GM21515 (cell line): ENCODE results near the gene LYZ.

Experiments used
- ATAC-seq: cut with Tn5 transposase; IDR thresholded peaks from one replicate; pipeline ENCODE4 v1.9.1; 2021; ENCODE audit not compliant: unreplicated experiment

LYZ gene

DNA sequence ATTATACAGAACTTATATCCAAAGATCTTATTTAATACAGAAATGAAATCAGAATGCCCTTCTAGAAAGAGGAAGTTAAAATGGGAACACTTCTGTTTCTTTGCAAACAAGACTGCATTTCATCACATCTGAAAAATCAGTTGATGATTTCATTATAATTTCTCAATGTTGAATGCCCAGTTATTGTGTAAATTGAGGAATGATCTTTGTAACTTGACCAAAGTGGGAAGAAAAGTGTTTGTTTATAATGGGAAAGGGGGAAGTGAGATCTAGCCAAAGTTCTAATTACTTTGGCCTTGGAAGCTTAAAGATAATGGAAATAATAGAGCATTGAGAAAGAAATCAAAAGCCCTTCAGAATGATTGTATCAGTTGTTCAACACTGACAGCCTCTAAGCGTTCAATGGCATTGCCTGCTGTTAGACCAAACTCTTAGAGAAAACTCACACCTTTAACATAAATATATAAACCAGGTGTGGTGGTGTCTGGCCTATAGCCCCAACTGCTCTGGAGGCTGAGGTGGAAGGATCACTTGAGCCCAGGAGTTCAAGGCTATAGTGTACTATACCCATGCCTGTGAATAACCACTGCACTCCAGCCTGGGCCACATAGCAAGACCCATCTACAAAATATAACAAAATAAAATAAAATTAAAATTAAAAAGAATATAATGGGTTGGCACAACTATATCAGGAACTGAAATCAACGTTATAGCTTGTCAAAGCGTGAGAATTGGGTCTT lies 9.9 kb upstream of the LYZ start:
- no peak for ATAC-seq

DNA sequence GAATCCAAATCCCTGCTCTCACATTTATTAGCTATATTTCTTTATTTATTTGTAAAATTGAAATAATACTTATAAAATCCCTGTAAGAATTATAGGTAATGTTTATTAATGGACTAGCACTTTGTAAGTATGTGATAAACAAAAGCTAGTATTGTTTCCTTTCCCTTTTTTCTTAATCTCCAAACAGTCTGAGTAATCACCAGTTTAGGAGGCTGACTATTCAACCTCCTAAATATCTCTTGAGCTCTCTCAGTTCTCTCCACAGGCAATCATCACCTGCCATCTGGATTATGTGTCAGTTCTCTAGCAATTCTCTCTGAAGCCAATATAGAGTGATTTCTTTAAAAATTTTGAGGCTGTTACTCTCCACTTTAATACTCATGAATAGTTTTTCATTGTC lies 9.2 kb upstream of the LYZ start:
- no peak for ATAC-seq

DNA sequence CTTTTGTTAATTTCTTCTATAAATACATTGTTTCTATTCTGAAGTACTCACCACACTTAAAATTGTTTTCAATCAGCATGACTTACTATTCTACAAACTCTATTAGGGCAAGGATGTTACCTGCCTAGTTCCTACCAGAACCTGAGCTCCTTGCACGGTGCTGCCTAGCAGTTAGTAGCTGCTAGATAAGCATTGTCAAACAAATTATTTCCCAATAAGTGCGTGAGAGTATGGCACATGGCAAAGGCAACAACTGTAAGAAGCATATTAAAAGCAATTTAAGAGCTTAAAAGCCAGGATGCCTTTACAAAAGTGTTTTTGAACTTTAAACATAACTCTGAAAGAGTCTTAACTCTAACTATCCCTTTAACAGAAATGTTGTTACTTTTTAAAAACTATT lies 8.2 kb upstream of the LYZ start:
- no peak for ATAC-seq

DNA sequence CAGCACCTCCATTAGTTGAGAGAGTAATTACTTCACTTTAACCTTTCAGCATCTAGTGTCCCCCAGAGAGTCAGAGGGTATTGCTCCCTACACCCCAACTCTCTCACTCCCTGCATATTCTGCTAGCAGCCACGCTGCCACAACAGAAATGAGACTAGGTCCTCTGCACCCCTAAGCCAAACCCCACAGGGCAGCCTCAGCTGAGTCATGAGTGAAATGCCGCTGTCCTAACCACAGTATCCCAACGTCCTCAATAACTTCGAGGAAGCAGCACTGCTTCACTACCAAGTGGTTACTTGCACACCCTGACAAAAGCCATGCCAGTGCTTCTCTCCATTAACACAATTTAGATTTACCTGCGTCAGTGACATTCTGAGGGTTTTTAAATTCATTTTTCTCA lies 6.9 kb upstream of the LYZ start:
- ATAC-seq = no peak

DNA sequence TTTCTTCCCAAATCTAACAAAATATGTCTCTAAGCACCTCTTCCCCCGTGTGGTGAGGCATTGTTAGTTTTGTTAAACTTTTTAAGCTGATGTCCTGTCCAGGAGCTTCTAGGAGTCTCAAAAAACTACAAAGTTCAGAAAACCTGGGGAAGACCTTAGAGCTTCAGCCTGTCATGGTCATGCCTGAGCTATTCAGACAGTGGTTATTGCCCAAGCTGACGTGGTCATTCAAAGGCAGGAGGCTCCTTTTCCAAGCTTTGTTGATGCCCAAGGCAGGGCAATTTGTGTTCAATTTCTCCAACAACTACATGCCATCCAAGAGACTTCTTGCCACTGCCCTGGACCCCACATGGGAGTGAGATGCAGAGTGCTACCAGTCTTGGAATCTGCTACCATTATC lies 5.8 kb upstream of the LYZ start:
- no peak for ATAC-seq

DNA sequence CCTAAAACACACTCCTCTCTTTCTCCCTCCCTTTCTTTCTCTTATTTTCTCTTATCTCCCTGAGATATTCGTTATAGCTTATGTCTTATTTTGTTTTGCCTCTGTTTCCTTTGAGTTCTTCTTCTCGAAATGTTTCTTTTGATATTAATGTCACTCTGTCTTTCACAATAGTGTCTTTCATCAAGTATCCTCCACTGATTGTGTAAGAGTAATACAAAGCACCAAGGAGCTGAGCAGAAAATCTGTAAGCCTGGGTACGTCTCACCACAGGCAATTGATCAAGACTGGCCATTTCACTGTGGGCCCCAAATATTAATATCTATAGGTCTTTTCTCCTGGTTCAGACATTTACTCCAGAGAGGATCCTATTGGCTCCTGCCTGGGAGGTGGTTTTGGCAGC lies 4.8 kb upstream of the LYZ start:
- no peak for ATAC-seq

DNA sequence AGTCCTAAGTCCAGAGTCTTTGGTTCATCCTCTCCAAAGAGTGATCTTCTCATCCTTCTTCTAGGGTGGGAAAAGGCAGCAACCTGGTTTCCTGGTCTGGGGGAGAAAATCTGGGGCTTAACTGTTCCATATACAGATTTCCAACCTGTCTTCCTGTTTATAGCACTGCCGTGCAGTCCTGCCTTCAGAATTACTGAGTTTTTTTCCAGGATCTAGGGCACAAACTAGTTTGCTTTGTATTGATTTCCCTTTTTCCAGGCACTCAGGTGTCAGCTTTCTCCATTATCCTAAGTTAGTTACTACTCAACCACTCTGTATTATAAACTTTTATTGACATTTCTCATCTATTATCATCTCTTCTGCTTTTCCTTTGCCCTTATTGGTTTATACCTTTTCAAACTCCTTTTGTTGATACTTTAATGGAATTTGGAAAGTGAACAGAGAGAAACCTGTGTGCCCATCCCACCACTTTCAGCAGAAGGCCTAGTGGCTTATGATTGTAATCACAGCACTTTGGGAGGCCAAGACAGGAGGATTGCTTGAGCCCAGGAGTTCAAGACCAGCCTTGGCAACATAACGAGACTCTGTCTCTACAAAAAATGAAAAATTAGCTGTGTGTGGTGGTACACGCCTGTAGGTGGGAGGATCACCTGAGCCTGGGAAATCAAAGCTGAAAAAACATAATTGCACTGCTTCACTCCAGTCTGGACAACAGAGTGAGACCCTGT lies 4.1 kb upstream of the LYZ start:
- no peak for ATAC-seq

DNA sequence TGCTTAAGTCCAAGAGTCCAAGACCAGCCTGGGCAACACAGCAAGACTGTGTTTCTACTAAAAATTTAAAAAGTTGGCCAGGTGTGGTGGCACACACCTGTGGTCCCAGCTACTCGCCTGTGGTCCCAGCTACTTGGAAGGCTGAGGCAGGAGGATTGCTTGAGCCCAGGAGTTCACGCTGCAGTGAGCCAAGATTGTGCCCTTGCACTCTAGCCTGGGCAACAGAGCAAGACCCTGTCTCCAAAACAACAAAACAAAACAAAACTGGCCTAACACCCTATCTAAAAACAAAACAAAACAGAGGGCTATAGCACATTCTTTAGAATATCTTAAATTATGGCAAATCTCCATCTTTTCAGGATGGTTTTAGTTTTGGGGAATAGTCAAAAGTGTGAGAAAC lies 3.1 kb upstream of the LYZ start:
- ATAC-seq = no peak

DNA sequence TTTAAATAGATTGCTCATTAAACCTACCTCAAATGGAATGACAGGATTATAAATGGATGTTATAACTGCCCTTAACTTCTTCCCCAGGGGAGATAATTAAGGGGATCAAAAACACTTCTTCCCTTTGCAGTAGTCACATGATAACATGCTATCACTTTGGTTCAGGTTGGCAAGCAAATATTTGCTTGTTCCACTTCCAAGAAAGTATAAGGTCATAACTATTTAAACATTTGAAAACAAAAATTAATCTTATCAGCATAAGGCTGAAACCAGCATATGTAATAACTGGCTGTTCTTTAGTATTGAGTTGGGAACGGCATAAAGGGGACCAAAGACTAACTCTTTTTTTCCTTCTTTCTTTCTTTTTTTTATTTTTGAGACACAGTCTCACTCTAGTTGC lies 2.4 kb upstream of the LYZ start:
- ATAC-seq = no peak

DNA sequence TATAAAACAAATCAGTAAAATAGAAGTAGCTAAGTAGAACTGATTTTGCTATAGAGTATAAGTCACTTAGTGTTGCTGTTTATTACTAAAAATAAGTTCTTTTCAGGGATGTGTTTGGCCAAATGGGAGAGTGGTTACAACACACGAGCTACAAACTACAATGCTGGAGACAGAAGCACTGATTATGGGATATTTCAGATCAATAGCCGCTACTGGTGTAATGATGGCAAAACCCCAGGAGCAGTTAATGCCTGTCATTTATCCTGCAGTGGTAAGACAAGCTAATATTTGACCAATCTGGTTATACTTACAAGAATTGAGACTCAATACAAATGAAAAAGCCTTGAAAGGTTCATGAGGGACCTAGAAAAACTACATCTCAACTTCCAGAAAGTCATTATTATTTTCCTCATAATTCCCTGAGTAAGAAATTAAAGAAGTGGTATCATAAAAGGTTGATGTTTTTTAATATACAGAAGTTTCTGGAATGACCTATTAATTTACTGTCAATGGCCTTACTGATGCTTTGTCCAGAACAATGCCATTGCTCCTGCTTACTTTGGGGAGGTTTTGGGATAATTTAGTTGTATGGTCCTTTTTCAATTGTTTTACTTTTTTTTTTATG lies 1.9 kb downstream of the LYZ start:
- no peak for ATAC-seq

DNA sequence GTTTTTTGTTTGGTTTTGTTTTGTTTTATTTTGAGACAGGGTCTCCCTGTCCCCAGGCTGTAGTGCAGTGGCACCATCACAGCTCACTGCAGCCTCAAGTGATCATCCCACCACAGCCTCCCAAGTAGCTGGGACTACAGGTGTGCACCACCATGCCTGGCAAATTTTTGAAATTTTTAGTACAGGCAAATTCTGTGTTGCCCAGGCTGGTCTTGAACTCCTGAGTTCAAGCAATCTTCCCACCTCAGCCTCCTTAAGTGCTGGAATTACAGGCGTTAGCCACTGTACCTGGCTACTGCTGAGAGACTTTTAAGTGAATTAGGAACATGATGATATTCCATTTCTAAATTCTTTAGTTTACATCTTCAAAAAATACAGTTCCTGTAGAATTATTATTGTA lies 2.6 kb downstream of the LYZ start:
- ATAC-seq = no peak

DNA sequence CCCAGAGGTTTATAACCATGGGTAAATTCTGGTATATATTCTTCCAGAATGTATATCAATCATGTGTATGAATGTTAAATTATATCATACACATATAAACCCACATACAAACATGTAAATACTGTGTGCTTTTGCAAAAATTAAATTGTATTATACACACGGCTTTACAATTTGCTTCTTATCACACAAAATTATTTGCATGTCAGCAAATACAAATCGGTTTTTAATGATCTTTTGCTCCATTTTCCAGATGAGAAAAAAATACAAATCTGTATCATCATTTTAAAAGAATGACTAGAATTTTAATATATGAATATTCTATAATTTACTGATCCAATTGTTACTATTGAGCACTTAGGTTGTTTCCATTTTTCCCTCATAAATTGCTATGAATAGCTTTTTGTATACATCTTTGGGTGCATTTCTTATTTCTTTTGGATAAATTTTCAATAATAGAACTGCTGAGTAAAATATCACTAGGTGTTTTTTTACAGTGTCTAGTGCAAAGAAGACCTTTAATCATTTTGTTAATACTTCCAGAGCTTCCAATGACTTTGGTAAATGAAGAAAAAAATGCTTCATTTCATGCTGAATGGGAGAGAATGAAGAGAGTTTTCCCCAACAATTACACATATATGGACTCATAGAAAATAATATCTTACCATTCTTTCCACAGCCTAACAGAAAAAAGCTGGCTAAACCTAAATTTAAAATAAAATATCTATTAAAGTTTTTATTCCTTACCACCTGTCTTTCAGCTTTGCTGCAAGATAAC lies 3.5 kb downstream of the LYZ start:
- no peak for ATAC-seq

DNA sequence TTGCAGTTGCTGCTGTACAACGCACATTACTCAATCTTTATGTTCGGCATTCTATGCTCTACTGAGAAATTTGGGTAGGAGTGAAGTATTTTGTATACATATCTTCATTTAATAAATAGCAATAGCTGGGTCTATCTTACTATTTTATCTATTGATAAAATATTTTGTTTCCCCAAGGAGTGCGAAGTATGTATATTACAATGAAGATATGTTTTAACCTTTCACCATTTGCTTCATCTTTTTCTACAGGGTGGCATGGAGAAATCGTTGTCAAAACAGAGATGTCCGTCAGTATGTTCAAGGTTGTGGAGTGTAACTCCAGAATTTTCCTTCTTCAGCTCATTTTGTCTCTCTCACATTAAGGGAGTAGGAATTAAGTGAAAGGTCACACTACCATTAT lies 4.7 kb downstream of the LYZ start:
- ATAC-seq = no peak

DNA sequence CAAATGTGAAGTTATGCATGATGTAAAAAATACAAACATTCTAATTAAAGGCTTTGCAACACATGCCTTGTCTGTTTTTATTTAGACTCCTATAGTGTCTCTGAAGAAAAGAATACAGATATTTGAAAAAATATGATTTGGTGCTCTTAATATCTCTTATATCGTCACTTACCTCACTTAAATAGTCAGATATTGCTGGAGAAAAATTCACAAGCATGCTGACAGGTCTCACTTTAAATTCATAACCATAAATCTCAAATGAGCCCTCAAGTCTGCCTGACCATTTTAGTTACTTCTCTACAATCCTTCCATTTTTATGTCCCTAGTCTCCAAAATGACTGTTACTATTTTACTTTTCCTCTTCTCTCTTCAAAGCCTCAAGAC lies 6.0 kb downstream of the LYZ start:
- ATAC-seq = no peak

DNA sequence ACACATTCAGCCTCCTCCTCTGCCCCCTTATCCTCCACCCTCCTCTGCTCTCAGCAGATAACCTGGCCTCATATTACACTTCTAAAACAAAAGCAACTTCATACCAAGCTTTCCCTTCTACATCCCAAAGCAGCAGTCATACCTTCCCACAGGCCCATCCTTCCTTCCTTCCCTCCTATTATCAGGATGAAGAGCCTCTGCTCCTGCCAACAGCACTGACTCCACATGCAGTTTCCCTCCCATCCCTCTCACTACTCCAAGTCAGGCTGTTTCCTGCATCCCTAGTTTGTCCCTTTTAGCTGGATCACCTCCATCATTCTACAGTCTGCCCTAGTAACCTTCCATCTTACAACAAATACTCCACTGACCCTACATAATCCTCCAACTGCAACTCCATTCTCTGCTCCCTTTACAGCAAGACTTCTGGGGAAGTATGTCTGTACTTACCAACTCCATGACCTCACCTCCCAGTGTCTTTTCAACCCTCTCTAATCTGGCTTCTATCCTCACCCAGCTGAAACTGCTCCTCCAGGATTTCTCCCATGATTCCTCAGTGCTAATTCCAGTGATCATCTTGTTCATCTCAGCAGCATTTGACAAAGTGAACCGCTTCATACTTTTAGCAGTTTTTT lies 6.5 kb downstream of the LYZ start:
- no peak for ATAC-seq

DNA sequence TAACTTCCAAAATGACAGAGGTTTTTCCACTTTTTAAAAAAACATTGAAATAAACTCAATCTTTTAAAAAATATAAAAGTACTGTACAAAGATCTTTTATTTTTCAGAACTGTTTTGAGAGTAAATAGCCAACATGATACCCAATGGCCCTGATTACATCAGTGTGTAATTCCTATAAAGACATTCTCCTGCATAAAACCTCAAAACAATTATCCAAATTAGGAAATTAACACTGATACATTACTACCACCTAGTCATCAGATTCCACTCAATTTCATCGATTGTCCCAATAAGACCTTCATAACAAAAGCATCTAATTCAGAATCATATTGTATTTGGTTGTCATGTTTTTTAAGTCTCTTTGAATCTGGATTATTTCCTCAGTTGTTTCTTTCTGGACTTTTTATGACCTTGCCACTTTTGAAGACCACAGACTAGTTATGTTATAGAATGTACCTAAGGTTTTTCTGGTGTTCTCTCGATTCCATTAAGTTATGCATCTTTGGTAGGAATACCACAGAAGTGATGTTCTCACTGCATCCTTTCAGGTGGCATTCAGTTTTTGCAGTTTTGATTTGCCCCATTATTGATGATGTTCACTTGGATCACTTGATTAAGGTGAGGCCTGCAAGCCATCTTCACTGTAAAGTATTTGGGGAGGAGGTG lies 7.3 kb downstream of the LYZ start:
- no peak for ATAC-seq

DNA sequence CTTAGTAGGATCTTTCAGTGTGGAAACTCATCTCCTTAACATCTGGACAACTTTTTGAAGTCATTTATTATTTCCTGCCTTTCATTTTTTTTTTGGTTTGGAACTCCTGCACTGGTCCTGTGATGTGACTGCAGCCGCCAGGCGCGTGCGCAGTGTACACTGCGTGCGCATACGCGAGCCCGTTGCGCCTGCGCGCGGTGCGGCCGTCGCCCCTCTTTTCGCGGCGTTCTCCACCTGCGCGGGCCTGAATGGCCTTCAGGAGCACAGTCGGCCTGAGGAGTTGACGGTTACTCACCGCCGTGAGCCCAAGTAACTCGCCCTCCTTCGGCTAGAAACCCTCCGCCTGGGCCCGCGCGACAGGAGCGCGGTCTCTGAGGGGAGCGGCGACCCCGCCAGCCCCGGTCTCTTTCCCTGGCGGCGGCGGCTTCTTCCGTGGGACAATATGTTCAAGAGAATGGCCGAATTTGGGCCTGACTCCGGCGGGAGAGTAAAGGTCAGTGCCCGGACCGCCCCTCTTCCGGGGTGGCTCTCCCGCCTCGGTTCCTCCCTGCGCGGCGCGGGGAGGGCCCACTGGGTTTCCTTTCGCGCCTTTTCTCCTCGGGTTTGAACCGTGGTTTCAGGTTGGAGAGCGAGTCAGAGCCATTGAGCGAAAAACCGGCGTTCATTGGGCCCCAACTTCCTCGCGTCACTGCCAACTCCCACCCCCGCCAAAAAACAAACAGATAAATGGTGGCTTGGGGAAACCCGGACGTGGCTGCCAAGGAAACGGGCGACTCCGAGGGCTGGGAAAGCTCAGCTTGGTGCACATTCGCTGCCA lies 11.6 kb downstream of the LYZ start, which contains the start of gene YEATS4:
YEATS4 (plus strand) TSS at position 213 of the 817 bp plus-strand sequence; CDS start at position 443, 230 bp downstream.
- peak; percentile 87 for ATAC-seq

DNA sequence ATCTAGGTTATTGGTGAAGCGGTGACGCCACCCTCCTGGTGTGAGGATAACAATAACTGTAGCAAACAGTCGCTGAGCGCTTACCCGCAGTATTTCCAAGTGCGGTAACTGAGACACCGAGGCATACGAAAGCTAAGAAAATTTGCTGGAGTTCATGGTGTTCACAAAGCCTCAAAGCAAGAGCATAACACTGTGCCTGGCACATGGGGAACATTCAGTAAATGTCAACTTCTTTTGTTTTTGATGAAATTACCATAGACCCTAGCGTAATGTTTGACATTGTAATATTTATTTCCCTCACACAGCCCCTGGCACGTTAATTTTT lies 12.1 kb downstream of the LYZ start:
- ATAC-seq = no peak

DNA sequence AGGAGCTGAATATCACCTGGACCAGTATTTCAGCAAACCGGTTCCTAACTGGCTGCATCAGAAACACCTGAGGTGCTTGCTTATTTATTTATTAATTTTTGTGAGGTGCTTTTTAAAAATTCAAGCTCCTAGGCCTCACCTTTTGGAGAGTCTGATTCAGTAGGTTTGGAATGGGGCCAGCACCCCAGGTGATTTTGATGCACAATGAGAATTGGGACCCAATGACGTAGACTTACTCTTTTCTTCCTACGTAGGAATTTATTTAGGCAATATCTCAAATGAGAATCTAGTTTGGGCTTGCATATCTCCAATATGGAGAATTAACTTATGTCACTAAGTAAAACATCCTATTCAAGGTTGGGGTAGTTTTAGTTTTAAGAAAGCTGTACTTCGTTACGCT lies 18.6 kb downstream of the LYZ start:
- ATAC-seq = no peak

DNA sequence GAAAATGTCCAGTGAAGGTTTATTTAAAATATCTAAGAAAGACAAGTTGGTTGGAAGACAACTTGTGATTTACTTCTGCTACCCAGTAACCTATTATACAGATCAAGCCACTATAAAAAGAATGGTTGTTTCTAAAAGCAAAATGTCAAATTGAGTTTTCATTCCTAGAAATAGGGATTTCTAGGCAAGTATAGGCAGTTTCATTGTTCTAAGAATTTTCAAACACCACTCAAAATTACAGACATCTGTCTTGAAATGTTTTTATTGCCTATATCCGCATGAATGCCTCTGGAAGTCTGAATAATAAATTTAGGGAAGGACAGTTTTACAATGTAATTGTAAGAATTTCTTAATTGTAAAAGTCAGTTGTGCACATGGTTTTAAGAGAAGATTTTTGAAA lies 20.0 kb downstream of the LYZ start:
- no peak for ATAC-seq
